Measurements from ENCODE around the gene FSIP1.

FSIP1 gene

GRCh38 chr15:39814489-39814888 is 31.8 kb upstream of the FSIP1 start:
- TF ChIP-seq TAF1 (IDR thresholded peaks at IDR 0.05; ENCODE audit: borderline replicate concordance, insufficient read depth, low read length) (no peak), POLR2AphosphoS5 (IDR thresholded peaks at IDR 0.05; ENCODE audit: low read depth, low read length) (no peak), FOXP2 (optimal IDR thresholded peaks at IDR 0.05; ENCODE audit: borderline replicate concordance, extremely low read depth, extremely low read length, insufficient read depth) (no peak), REST (IDR thresholded peaks at IDR 0.05; ENCODE audit: insufficient read depth in 1 of 2, low read depth in 2 of 2, low read length in 2 of 2) (no peak), SIN3A (IDR thresholded peaks at IDR 0.05; ENCODE audit: borderline replicate concordance, insufficient read depth, low read length) (no peak)

- TF ChIP-seq POLR2AphosphoS5 (IDR thresholded peaks at IDR 0.05; ENCODE audit: low read depth, low read length), result no peak
- TF ChIP-seq SIN3A (IDR thresholded peaks at IDR 0.05; ENCODE audit: borderline replicate concordance, insufficient read depth, low read length), result no peak
- TF ChIP-seq REST (IDR thresholded peaks at IDR 0.05; ENCODE audit: insufficient read depth in 1 of 2, low read depth in 2 of 2, low read length in 2 of 2), result no peak
Observed at GRCh38 chr15:39808909-39809308, 26.3 kb upstream of the FSIP1 start.

- TF ChIP-seq SIN3A (IDR thresholded peaks at IDR 0.05; ENCODE audit: borderline replicate concordance, insufficient read depth, low read length) (no peak), TAF1 (IDR thresholded peaks at IDR 0.05; ENCODE audit: borderline replicate concordance, insufficient read depth, low read length) (no peak), POLR2AphosphoS5 (IDR thresholded peaks at IDR 0.05; ENCODE audit: low read depth, low read length) (no peak), FOXP2 (optimal IDR thresholded peaks at IDR 0.05; ENCODE audit: borderline replicate concordance, extremely low read depth, extremely low read length, insufficient read depth) (no peak), REST (IDR thresholded peaks at IDR 0.05; ENCODE audit: insufficient read depth in 1 of 2, low read depth in 2 of 2, low read length in 2 of 2) (no peak)
Observed at GRCh38 chr15:39807791-39808190, 25.1 kb upstream of the FSIP1 start.

- TF ChIP-seq POLR2AphosphoS5 (IDR thresholded peaks at IDR 0.05; ENCODE audit: low read depth, low read length) (no peak), SIN3A (IDR thresholded peaks at IDR 0.05; ENCODE audit: borderline replicate concordance, insufficient read depth, low read length) (no peak), REST (IDR thresholded peaks at IDR 0.05; ENCODE audit: insufficient read depth in 1 of 2, low read depth in 2 of 2, low read length in 2 of 2) (no peak), TAF1 (IDR thresholded peaks at IDR 0.05; ENCODE audit: borderline replicate concordance, insufficient read depth, low read length) (no peak), FOXP2 (optimal IDR thresholded peaks at IDR 0.05; ENCODE audit: borderline replicate concordance, extremely low read depth, extremely low read length, insufficient read depth) (no peak)
Observed at GRCh38 chr15:39804026-39804425, 21.4 kb upstream of the FSIP1 start.

GRCh38 chr15:39803016-39803415 is 20.4 kb upstream of the FSIP1 start:
- no peak for TF ChIP-seq FOXP2 (optimal IDR thresholded peaks at IDR 0.05; ENCODE audit: borderline replicate concordance, extremely low read depth, extremely low read length, insufficient read depth)
- TF ChIP-seq SIN3A (IDR thresholded peaks at IDR 0.05; ENCODE audit: borderline replicate concordance, insufficient read depth, low read length), result no peak
- TF ChIP-seq TAF1 (IDR thresholded peaks at IDR 0.05; ENCODE audit: borderline replicate concordance, insufficient read depth, low read length), result no peak
- no peak for TF ChIP-seq REST (IDR thresholded peaks at IDR 0.05; ENCODE audit: insufficient read depth in 1 of 2, low read depth in 2 of 2, low read length in 2 of 2)
- TF ChIP-seq POLR2AphosphoS5 (IDR thresholded peaks at IDR 0.05; ENCODE audit: low read depth, low read length), result no peak
